ENCODE data around the gene KCTD18.

DNA sequence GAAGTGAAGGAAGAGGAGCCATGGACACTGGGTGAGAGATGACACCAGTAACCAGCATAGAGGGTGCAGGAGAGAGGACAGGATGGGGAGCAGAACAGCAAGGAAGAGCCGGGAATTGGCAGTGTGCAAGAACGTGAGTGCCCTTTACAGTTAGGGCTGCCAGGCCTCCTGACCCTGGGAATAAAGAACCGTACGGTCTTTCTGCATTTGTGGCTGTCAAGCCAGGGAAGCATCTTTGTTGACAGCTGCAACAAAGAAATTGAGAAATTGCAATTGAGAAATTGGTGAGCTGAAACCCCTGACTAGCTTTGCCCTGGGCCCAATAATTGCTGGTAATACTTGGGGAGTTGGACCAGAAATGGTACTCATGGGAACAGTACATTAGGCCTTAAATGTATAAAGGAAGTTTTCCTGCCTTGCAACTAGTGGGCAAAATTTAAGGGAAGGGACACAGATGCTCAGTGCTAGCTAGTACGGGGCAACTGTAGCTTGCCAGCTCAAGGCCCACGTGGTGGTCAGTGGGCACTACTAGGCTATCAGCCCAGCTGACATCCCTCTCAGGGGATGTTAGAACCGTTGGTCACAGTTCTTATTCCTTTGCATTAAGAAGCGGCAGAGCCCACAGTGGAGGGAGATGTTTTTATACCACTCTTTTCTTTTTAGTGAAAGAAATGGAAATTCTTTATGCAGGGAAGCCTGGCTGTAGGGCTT is 56.6 kb downstream of the KCTD18 start:
- no peak for TF ChIP-seq ATF3 (IDR thresholded peaks at IDR 0.05)
- TF ChIP-seq, protein P1, sequence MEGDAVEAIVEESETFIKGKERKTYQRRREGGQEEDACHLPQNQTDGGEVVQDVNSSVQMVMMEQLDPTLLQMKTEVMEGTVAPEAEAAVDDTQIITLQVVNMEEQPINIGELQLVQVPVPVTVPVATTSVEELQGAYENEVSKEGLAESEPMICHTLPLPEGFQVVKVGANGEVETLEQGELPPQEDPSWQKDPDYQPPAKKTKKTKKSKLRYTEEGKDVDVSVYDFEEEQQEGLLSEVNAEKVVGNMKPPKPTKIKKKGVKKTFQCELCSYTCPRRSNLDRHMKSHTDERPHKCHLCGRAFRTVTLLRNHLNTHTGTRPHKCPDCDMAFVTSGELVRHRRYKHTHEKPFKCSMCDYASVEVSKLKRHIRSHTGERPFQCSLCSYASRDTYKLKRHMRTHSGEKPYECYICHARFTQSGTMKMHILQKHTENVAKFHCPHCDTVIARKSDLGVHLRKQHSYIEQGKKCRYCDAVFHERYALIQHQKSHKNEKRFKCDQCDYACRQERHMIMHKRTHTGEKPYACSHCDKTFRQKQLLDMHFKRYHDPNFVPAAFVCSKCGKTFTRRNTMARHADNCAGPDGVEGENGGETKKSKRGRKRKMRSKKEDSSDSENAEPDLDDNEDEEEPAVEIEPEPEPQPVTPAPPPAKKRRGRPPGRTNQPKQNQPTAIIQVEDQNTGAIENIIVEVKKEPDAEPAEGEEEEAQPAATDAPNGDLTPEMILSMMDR (IDR thresholded peaks at IDR 0.05; ENCODE audit: low read depth, low read length, missing input control): no peak
- TF ChIP-seq YY1 (IDR thresholded peaks at IDR 0.05): no peak
